Hippocampal formation (tissue), 2 donors: ENCODE measurements around the gene SH3BP1.
"Not testable (repeated sequence)": the region's sequence is repeated elsewhere in the genome, so short reads cannot be mapped to it uniquely, and the experiment has no call there.

Source experiments
- DNase-seq, 2 donors: peaks; one replicate each; lab custom pipeline; 2025; lab: John Stamatoyannopoulos, UW

Gene SH3BP1

DNA sequence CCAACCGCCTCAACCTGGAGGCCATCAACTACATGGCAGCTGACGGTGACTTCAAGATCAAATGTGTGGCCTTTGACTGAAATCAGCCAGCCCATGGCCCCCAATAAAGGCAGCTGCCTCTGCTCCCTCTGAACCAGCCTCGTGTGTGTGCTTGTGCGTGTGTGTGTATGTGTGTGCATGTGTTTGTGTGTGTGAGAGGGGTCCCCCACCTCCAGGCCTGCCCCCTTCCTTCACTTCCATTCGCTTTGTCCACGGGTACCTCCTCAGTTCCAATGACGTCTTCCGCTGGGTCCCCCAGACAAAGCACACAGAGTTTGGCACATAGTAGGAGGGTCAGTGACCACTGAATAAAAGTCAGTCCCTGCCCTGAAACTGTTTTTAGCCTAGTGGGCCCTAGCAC lies 40.2 kb downstream of the SH3BP1 start:
- DNase-seq, result no peak

DNA sequence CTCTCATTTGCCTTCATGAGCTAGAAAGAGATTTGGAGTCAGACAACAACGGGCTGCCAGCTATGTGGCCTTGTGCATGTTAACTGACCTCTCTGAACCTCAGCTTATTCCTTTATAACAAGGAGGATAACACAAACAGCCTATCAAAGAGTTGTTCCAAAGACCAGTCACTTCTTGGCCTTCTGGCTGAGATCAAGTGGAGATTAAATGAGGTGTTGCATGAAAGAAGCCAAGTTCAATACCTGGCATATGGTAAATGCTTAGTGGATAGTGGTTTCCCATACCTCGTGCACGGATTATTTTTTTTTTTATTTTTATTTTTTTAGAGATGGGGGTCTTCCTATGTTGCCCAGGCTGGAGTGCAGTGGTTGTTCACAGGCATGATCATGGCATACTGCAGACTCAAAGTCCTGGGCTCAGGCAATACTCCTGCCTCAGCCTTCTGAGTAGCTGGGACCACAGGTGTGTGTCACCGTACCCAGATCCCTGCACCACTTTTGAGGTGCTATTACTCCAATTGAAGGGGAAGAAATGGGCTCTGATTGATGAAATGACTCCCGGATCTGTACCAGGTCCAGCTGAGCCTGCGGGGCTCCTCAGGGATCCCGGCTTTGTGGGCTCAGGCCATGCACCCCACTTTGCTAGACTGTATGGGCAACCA lies 40.9 kb downstream of the SH3BP1 start:
- no peak for DNase-seq

DNA sequence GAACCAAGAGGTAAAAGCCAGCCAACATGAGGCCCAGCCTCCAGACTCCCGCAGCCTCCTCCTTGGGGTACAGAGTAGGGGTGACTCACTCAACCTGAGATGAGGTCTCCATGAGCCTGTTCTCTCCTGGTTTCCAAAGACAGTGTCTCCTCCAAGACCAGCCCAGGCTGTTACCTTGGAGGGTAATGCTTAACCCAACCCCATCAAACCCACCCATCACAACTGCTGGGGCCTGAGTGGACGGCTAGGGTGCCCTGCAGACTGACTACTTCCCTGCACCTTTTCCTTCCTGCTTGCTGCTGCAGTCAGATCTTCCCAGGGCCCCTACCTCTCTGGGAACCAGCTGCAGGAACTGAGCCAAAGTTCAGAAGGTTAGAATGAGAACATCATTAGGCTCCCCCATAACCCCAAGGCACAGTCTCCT lies 41.5 kb downstream of the SH3BP1 start:
- no peak for DNase-seq

DNA sequence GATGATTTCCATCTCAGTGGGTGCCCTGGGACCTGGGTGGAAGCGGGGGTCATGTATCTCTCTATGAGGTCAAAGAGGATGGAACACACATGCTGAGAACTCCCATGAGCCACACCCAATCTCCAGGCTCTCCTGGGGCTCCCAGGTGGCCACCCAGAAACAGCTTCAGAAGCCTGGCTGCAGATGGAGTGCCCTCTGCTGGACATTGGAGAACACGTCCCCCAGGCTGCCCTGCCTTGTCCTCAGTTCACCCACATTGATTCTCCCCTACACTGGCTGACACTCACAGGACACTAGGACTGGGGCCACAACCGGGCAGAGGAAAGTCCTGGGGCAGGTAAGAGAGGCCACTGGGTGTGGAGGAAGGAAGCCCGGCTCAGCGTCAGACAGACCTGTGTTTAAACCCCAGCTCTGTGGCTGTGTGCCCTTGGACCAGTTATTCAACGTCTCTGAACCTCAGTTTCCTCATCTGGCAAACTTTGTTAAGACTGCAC lies 42.1 kb downstream of the SH3BP1 start:
- peak; percentile 21 for DNase-seq

DNA sequence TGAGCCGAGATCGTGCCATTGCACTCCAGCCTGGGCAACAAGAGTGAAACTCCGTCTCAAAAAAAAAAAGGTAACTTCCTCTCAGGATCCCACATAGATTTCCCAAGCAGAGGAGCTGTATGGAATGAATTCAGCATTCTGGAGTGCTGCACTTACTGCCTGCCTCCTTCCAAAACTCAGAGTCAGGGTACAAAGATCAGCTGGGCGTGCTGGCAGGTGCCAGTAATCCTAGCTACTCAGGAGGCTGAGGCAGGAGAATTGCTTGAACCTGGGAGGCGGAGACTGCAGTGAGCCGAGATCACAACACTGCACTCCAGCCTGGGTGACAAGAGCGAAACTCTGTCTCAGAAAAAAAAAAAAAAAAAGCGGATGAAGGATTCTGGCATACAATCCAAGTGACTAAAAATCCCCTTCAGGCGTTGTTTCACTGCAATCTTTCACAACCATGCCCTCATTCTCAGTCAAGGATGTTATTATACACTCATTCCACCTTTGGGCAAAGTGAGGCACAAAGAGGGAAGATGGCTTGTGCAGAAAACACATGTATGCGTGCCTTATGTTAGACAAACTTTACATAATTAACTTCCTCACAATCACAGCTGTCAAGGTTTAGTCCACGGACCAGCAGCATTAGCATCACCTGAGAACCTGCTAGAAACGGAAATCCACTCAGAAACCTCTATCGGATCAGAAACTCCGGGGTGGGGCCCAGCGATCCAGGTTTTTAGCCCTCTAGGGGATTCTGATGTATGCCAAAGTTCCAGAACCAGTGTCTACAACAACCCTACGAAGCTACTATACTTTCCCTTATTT lies 45.5 kb downstream of the SH3BP1 start:
- DNase-seq, result no peak

DNA sequence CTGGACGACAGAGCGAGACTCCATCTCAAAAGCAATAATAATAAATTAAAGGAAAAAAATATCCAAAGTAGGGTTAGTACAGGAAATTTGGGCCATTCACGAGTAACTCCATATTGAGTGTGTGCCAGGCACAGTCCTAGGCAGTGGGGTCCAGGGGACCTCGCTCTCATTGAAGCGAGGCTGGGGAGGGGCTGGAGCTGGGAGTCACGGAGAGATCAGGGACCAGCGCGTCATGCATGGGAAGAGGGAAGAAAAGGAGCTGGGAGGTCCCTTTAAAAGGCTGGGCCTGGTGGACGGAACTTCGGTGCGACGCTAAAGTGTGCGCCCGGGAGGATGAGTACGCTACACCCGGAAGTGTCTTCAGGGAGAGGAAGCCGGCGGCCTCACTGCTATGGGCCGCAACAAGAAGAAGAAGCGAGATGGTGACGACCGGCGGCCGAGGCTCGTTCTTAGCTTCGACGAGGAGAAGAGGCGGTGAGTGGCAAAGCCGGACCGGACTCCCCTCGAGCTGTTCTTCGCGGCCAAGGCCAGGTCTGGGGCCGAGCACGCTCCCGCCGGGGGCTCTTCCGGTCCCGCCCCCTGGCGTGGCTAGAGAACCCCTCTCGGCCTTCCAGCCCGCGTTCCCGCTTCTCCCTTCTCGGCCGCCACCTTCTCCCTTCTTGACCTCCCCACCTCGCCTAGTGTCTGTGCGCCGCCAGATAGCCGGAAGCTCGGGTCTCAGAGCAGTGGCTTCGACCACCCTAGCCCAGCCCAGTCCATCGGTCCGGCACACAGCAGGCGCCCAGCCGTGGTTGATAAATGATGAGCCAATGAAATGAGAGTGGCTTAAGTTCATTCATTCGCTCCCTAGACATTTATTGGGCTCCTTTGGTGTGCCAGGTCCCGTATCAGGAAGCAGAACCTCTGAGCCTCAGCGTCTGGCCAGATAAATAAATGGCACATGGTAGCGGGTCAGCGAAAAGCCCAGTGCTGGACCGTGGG lies 46.8 kb downstream of the SH3BP1 start, which contains the start of gene NOL12:
NOL12 (plus strand) TSS at position 342 of the 981 bp plus-strand sequence; CDS start at position 392, 50 bp downstream.
- DNase-seq, result peak; percentile 83 to 88

DNA sequence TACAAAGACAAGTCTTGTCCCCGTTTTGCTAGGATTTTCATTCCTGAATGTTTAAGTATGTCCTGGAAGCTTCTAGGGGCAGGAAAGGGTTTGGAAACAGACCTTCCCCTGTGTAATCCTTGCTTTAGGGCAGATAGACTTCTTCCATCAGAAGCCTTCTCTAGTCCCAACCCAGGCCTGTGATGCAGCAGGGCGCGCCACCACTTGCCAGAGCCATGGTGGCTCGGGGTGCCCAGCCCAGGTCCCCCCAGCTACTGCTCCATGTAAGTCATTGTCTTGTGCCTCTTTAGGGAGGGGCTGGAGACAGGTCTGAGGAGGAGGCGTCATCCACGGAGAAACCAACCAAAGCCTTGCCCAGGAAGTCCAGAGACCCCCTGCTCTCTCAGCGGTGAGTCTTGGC lies 50.9 kb downstream of the SH3BP1 start:
- DNase-seq, result no peak

DNA sequence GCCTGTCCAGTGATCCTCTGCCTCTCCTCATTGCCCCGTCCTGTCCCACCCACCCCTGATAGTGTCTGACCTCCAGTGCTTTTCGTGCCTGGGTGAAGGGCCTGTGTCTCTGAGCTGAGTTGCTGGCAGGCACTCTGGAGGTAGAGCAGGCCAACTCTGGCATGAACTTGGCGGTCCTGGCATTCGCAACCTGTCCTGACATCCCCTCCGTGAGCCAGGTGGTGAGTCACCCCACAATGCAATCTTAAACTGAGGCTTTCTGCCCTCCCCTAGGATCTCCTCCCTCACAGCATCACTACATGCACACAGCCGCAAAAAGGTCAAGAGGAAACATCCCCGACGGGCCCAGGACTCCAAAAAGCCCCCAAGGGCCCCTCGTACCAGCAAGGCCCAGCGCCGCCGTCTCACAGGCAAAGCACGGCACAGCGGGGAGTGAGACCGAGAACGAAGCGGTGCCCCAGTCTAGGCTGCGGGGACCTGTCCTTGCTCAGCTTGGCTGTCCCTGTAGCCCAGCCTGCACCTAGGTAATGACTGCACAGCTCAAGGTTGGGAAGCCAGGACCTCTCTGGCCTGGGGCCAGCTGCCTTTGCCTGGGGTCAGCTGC lies 51.5 kb downstream of the SH3BP1 start:
- no peak for DNase-seq

DNA sequence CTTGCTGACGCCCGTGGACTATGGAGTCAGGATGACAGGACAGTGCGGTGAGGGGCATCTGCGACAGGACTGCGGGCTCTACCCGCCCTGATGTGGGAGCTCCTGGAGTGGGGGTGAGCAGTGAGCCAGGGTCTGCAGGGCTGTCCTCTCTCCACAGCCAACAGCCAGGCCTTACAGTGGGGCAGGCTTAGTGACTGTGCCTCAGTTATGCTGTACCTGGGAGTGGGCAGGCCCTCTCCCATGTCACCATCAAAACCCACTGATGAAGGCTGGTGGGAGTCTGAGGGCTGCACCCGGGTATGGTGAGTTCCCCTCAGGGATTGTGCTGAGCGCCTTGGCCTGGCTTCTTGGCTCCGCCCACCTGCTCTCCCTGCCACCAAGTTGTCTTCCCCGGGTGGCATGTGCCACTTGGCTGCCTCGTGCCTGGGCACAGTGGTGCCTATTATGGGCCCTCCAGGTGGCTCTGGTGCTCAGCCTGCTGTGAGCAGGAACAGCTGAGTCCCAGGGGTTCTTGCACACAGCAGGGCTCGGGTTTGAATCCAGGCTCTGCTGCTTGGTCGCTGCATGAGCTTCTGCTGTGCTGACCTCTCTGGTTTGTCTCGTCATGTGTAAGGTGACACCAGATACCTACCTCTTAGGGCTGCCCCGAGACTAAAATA lies 53.3 kb downstream of the SH3BP1 start:
- DNase-seq, result no peak

DNA sequence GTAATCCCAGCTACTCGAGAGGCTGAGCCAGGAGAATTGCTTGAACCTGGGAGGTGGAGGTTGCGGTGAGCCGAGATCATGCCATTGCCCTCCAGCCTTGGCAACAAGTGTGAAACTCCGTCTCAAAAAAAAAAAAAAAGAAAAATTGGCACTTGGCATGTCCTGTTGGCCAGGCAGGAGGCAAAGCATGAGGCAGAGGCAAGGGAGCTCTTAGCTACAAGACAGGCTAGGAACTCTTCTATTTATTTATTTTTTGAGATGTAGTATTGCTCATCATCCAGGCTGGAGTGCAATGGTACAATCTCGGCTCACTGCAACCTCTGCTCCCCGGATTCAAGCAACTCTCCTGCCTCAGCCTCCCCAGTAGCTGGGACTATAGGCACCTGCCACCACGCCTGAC lies 54.7 kb downstream of the SH3BP1 start:
- not testable (repeated sequence) for DNase-seq

DNA sequence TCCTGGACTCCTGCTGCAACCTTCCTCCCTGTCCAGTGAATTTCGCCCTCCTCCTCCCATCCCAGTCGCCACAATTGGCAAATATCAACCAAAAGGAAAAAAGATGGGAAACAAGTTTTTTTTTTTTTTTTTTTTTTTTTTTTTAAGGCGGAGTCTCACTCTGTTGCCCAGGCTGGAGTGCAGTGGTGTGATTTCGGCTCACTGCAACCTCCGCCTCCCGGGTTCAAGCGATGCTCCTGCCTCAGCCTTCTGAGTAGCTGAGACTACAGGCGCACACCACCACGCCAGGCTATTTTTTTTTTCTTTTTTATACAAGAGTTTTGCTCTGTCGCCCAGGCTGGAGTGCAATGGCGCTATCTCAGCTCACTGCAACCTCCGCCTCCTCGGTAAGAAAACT lies 56.8 kb downstream of the SH3BP1 start:
- DNase-seq, result not testable (repeated sequence)

DNA sequence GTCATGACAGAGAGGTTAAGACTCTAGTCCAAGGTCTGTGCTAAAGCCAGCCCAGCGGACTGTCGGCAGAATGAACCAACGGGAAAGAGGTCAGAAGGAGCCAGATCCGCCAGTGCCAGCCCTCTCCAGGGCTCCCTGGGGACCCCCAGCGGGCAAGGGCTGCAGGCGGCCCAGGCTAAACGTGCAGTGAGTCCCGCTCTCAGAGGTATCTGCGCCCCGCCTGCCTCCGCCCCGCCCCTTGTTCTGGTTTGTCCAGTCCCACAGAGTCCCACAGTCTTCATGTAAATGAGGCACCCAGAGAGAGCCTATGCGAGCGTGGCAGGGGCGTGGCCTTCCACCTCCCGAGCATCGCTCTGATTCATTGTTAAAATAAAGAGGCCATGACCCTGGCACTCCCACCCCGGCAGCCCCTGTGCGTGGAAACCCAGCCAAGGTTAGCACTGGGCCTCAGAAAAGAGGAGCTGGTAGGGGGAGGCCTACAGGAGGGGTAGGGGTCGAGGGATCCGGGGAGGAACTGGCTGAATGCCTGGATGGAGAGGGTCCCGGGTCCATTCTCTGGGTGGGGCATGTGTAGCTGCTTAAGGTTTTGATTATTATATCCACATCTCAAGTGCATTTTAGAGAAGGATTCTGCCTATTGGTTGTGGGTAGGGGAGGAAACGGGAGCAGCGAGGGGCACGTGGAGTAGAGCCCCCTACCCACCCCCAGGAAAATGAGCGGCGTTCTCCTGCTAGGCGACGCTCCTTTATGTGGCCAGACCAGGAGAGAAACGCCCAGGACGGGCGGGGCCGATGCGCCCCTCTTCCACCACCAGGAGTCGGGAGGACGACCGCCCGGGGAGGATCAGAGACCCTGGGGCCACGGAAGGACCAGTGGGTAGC lies 57.4 kb downstream of the SH3BP1 start, which contains the start of gene TRIOBP:
TRIOBP (plus strand) TSS at position 392 of the 881 bp plus-strand sequence. CDS start 4,318 bp downstream, outside the sequence.
- peak; percentile 67 to 78 for DNase-seq

DNA sequence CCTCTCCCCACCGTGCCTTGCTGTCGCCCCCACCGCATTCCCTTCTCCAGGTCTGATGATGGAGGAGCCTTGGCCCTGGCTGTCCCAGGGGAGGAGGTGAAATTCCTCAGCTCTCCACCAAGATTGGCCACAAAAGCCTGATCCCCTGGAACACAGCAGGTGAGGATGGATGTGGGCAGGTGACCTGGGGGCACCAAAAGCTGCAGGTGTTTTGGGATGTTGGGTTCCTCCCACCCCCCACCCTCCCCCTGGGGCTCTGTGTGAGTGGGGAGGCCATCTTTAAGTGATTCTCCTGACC lies 58.0 kb downstream of the SH3BP1 start:
- DNase-seq, result no peak

DNA sequence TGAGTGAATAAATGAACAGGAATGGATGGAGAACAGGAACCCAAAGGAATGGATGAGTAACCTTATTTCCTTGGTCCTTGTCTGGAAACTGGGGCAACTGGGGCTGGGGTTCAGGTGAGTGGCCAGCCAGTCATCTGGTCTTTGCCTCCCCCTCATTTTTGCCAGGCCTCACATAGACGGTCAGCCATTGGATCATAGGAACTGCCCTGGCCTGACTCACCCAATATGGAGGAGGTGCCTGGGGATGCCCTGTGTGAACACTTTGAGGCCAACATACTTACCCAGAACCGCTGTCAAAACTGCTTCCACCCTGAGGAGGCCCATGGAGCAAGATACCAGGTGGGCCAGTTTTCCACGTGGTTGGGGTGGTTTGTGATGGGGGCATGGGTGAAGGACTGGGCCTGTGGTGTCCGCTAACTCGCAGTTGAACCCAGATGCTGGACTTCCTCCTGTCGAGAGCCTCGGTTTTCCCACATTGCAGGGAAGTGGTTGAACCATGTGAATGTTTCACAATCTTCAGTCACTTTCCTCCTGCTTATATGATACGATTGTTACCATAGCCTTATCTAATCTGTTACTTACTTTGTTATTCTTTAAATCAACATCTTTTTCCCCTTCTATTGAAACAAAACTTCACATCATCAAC lies 61.8 kb downstream of the SH3BP1 start:
- DNase-seq, result peak in 1 of 2 donors; percentile 26

DNA sequence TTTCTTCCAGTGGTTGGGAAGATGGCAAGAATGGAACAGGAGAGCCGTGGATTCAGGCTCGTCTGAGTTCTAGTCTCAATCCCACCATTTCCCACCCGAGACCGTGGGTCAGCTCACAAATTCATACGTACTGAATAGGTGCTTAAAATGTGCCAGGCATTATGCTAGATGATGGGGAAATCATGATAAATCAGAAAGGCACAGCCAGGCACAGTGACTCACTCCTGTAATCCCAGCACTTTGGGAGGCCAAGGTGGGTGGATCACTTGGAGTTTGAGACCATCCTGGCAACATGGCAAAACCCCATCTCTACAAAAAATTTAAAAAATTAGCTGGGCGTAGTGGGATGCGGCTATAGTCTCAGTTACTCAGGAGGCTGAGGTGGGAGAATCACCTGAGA lies 64.4 kb downstream of the SH3BP1 start:
- DNase-seq, result no peak

DNA sequence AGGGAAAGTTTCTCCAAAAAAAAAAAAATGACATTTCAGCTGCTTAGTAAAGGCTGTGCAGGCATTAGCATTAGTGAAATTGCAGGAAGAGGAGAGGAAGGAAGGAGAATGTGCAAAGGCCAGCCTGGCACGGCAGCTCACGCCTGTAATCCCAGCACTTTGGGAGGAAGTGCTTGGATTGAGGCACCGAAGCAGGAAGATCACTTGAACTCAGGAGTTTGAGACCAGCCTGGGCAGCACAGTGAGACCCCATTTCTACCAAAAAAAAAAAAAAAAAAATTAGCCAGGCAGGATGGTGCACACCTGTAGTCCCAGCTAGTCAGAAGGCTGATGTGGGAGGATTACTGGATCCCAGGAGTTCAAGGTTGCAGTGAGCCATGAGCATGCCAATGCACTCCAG lies 65.2 kb downstream of the SH3BP1 start:
- DNase-seq, result no peak

DNA sequence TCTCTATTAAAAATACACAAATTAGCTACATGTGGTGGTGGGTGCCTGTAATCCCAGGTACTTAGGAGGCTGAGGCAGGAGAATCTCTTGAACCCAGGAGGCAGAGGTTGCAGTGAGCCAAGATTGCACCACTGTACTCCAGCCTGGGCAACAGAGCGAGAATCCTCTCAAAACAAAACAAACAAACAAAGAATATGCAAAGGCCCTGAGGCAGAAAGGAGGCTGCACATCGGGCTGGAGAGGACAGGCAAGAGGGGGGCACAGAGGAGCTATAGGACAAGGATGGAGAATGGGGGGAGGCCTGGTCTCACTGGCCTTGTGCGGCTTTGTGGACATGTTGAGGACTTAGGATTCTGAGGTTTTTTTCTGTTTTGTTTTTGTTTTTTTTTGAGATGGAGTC lies 65.7 kb downstream of the SH3BP1 start:
- no peak for DNase-seq
